NB4 (cell line): ENCODE measurements around the gene ADGRG6.

ENCODE experiments used
- MYC ChIP-seq: IDR thresholded peaks from 2 replicates; pipeline ENCODE4 v1.6.1; 2011; ENCODE audit warnings: low read depth, low read length
- POLR2A ChIP-seq: IDR thresholded peaks from 2 replicates; pipeline ENCODE4 v1.6.1; 2011; ENCODE audit warnings: mild to moderate bottlenecking; ENCODE audit not compliant: insufficient read length; ENCODE audit errors: extremely low read depth
- TF ChIP-seq, protein P1 (sequence below): IDR thresholded peaks from one replicate; pipeline ENCODE4 v1.5.1; 2012; ENCODE audit warnings: low read depth, low read length
- TF ChIP-seq, protein P2 (sequence below): IDR thresholded peaks from 2 replicates; pipeline ENCODE4 v1.6.1; 2011; ENCODE audit warnings: low read depth, low read length

DNA sequence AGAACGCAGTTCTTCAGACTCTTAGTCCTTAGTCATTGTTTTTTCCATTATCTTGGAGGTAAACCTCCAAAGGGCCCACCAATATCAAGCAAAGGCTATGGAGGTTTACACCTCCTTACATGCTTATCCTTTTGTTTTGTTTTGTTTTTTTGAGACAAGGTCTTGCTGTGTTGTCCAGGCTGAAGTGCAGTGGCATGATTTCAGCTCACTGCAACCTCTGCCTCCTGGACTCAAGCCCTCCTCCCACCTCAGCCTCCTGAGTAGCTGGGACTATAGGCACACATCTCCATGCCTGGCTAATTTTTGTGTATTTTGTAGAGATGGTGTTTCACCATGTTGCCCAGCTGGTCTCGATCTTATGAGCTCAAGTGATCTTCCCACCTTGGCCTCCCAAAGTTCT, 26.3 kb downstream of the ADGRG6 start:
- TF ChIP-seq, protein P1, sequence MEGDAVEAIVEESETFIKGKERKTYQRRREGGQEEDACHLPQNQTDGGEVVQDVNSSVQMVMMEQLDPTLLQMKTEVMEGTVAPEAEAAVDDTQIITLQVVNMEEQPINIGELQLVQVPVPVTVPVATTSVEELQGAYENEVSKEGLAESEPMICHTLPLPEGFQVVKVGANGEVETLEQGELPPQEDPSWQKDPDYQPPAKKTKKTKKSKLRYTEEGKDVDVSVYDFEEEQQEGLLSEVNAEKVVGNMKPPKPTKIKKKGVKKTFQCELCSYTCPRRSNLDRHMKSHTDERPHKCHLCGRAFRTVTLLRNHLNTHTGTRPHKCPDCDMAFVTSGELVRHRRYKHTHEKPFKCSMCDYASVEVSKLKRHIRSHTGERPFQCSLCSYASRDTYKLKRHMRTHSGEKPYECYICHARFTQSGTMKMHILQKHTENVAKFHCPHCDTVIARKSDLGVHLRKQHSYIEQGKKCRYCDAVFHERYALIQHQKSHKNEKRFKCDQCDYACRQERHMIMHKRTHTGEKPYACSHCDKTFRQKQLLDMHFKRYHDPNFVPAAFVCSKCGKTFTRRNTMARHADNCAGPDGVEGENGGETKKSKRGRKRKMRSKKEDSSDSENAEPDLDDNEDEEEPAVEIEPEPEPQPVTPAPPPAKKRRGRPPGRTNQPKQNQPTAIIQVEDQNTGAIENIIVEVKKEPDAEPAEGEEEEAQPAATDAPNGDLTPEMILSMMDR = no peak
- no peak for TF ChIP-seq POLR2A
- no peak for TF ChIP-seq MYC
- TF ChIP-seq, protein P2, sequence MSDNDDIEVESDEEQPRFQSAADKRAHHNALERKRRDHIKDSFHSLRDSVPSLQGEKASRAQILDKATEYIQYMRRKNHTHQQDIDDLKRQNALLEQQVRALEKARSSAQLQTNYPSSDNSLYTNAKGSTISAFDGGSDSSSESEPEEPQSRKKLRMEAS = no peak
